Lower leg skin (tissue), 4 donors: Measurements from ENCODE around the gene SERPINB13. TPM values are rescaled to one million over a fixed set of nuclear protein-coding genes. Genes with fewer than 3 reads are reported as not detected.

Experiments used
- DNase-seq, 2 donors: peaks; one replicate each; pipeline ENCODE4 v3.0.0-alpha.2; 2019; ENCODE audit warnings: low spot score in 2 of 2
- H3K4me3 ChIP-seq: fragments of 200-600 bp; sonication (generic); 2 replicates; pipeline ENCODE4 v1.5.1; 2017; ENCODE audit warnings: mild to moderate bottlenecking, low read depth; ENCODE audit not compliant: poor library complexity, severe bottlenecking
- POLR2A ChIP-seq, 2 donors: fragments of 450-650 bp; IDR thresholded peaks; one replicate each; pipeline ENCODE4 v1.6.1; 2016 to 2017; ENCODE audit warnings: antibody characterized with exemption in 2 of 2, mild to moderate bottlenecking in 1 of 2, moderate library complexity in 1 of 2
- WGBS, 2 donors: methylation state at CpG; one replicate each; pipeline ENCODE4 v1.1.5; 2018; 5-methylcytosine and 5-hydroxymethylcytosine counted together
- intact Hi-C: fragments of 100-400 bp; cut with DNase I; formaldehyde crosslinking; loops from one replicate; pipeline ENCODE4 v1.15.0; 2023; ENCODE audit warnings: low total_unique reads
- total RNA-seq, 4 donors: library from RNA; depleted of rRNA; stranded (reverse); fragments of >200 nt; gene quantifications; one replicate each; pipeline ENCODE4 v1.1.0, GENCODE V29; 2016
- TF ChIP-seq, protein P1 (sequence below), 3 donors: fragments of 450-650 bp; IDR thresholded peaks; one replicate each; pipeline ENCODE4 v1.5.1; 2016; ENCODE audit warnings: antibody characterized with exemption in 3 of 3, mild to moderate bottlenecking in 3 of 3, moderate library complexity in 2 of 3

Gene SERPINB13
- total RNA-seq, 4 donors from 2014 or later = 15.2 to 34.2 (median 16.9) TPM

DNA sequence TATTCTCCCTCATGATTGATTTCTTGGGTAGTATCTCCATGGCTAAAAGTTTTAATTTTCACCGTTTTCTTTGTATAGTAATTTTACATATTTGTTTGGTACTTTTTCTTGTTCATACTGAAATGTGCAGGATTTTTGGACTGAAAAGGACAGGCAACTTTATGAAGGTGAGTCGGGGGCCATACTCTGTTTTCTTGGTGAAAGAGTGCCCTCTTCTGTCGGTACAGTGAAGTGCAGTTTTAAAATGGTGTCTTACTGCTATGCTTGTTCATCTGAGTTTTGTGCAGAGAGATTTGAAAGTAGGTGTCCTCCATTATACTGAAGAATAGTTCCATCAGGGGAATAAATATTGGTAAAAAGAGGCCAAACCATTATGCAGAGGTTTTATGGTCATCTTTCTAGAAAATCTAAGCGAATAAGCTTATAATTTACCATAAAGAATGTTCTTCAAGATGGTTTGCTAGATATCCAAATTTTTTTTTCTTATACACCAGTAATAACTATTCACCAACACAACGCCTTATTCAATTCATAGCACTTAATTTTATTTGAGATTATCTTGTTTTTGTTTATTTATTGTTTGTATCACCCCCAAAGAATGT lies 8.7 kb upstream of the SERPINB13 start:
- no peak overlapping the region for H3K4me3 ChIP-seq
- WGBS, 2 donors = 26 to 28% methylated on average over 5 of the region's 5 CpGs
- no peak for DNase-seq
- intact Hi-C loops = loop anchor here (5.0 kb wide), 1 partner anchor 61 kb away; no protein-coding TSS in a partner anchor
- TF ChIP-seq, protein P1, sequence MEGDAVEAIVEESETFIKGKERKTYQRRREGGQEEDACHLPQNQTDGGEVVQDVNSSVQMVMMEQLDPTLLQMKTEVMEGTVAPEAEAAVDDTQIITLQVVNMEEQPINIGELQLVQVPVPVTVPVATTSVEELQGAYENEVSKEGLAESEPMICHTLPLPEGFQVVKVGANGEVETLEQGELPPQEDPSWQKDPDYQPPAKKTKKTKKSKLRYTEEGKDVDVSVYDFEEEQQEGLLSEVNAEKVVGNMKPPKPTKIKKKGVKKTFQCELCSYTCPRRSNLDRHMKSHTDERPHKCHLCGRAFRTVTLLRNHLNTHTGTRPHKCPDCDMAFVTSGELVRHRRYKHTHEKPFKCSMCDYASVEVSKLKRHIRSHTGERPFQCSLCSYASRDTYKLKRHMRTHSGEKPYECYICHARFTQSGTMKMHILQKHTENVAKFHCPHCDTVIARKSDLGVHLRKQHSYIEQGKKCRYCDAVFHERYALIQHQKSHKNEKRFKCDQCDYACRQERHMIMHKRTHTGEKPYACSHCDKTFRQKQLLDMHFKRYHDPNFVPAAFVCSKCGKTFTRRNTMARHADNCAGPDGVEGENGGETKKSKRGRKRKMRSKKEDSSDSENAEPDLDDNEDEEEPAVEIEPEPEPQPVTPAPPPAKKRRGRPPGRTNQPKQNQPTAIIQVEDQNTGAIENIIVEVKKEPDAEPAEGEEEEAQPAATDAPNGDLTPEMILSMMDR (IDR thresholded peaks at IDR 0.05) = peak in 1 of 3 donors; percentile 14
- TF ChIP-seq POLR2A (IDR thresholded peaks at IDR 0.05) = no peak

DNA sequence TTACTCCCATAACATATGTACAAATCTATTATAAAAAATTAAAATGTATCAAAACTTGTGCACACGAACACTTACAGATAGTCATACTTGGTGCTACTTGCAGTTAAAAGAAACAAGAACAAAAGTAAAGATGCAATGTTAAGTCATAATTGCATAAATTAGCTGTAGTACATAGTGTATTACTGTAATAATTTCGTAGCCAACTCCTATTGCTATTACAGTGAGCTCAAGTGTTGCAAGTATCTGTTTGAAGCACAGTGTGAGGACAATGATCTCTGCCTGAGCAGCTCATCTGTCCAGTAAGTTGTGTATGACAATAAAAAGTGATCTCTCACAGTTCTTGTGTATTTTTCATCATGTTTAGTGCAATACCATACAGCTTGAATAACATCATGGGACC lies 7.5 kb upstream of the SERPINB13 start:
- no peak overlapping the region for H3K4me3 ChIP-seq
- no peak for TF ChIP-seq POLR2A (IDR thresholded peaks at IDR 0.05)
- TF ChIP-seq, protein P1 (IDR thresholded peaks at IDR 0.05) = no peak
- DNase-seq = no peak
- intact Hi-C loops = loop anchor here (5.0 kb wide), 1 partner anchor 62 kb away; no protein-coding TSS in a partner anchor
- 70 to 90% methylated on average over 2 of the region's 2 CpGs for WGBS, 2 donors

DNA sequence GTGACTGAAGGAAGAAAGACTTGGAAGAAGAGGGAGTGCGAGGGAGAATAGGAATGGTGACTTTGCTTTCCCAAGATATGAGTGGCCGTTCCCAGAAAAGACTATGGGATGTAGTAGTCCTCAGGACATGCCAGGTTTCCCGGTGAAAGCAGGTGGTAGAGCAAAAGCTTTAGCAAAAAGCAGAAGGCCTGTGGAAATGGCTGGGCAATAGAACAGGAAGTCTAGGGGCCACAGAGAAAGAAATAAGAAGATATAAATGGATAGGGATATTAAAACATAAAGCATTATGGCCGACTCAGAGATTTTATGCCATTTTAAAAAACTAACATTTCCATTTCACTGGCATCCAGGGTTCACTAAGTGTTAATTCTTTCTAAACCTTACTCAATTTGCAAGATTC lies 1.2 kb upstream of the SERPINB13 start:
- 64 to 75% methylated on average over 4 of the region's 4 CpGs for WGBS, 2 donors
- no peak for DNase-seq
- intact Hi-C loops = no loop called here
- TF ChIP-seq, protein P1 (IDR thresholded peaks at IDR 0.05) = no peak
- no peak for TF ChIP-seq POLR2A (IDR thresholded peaks at IDR 0.05)
- no peak overlapping the region for H3K4me3 ChIP-seq

DNA sequence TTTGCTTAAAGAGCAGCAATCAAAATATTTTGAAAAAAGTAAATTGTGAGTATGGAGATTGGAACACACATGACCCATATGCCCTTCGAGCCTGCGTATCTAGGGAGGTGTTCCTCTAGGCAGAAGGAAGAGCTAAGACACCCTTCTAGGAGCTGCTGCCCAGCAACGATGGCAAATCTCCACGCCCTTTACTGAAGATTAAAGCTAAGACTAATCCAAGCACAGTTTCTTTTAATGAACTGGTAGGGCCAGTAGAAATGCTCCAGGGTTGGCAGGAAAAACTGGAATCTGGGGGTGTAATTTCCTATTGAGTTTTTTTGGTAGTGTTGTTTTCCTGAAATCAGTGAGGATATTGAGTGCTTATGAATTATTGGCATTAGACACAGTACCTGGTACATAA lies 712 bp upstream of the SERPINB13 start:
- no peak for DNase-seq
- intact Hi-C loops = no loop called here
- no peak for TF ChIP-seq POLR2A (IDR thresholded peaks at IDR 0.05)
- TF ChIP-seq, protein P1 (IDR thresholded peaks at IDR 0.05) = no peak
- H3K4me3 ChIP-seq = no peak overlapping the region
- 37 to 41% methylated on average over 4 of the region's 4 CpGs for WGBS, 2 donors

DNA sequence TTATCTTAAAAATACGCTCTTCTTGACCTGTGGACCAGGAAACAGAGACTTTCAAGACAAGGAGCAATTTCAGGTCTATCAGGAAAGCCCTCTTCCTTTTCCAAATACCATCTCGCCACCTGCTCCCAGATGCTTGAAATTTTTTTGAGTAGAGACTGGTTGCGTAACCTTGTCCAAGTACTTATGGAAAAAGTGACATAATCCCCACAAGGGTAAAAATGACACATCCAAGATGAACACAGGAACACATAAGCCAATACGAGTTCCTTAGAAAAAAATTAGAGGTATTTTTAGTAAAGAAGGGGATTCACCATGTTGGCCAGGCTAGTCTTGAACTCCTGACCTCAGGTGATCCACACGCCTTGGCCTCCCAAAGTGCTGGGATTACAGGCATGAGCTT lies 1.8 kb downstream of the SERPINB13 start:
- H3K4me3 ChIP-seq = no peak overlapping the region
- DNase-seq = no peak
- intact Hi-C loops = no loop called here
- TF ChIP-seq, protein P1 (IDR thresholded peaks at IDR 0.05) = no peak
- no peak for TF ChIP-seq POLR2A (IDR thresholded peaks at IDR 0.05)
- 64 to 75% methylated on average over 5 of the region's 5 CpGs for WGBS, 2 donors

DNA sequence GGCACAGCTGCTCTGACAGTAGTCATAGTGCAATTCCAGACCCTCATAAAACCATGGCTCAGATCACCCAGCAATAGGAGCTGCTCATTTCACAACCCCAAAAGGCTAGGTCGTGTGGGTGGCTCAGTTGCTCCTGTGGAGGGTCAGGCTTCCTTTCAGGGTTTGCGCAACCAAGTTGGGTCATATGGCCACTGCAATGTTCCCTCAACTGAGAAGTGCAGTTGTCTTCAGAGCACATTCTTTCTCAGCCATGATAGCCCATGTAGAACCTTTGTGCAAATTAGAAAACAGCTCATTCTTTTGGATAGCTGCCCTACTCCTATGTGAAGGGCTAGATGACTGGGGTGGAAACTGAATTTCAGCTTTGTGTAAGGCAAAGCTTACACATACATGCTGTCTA lies 3.2 kb downstream of the SERPINB13 start:
- no peak overlapping the region for H3K4me3 ChIP-seq
- 63 to 72% methylated on average over 2 of the region's 2 CpGs for WGBS, 2 donors
- intact Hi-C loops = no loop called here
- no peak for TF ChIP-seq POLR2A (IDR thresholded peaks at IDR 0.05)
- TF ChIP-seq, protein P1 (IDR thresholded peaks at IDR 0.05) = no peak
- DNase-seq = no peak
